Neural cell (in vitro differentiated cells): ENCODE measurements around the gene UBN1. TPM values are rescaled to one million over a fixed set of nuclear protein-coding genes. Genes with fewer than 3 reads are reported as not detected.

Experiments
- H2AFZ ChIP-seq: fragments of 200-600, 300-800 bp; sonication (generic), shearing (Covaris generic); 2 replicates; pipeline ENCODE4 v1.6.0; 2014; ENCODE audit warnings: low read depth, mild to moderate bottlenecking, antibody characterized with exemption, low read length, moderate library complexity
- H3F3A ChIP-seq: fragments of 200-600 bp; shearing (Covaris generic); 2 replicates; pipeline ENCODE4 v1.6.1; 2016; ENCODE audit warnings: mild to moderate bottlenecking, moderate library complexity, mixed read lengths, antibody characterized with exemption, low read length; ENCODE audit not compliant: insufficient read depth, poor library complexity, severe bottlenecking
- H3K27ac ChIP-seq: fragments of 200-600, 300-800 bp; sonication (generic), shearing (Covaris generic); 2 replicates; pipeline ENCODE4 v1.5.1; 2014; ENCODE audit warnings: mild to moderate bottlenecking, low read length, moderate library complexity
- H3K27me3 ChIP-seq: fragments of 300-800, 200-600 bp; sonication (generic), shearing (Covaris generic); 2 replicates; pipeline ENCODE4 v1.6.0; 2014; ENCODE audit warnings: mild to moderate bottlenecking, low read depth, low read length, moderate library complexity; ENCODE audit not compliant: insufficient read depth
- H3K36me3 ChIP-seq: fragments of 300-800, 200-600 bp; sonication (generic), shearing (Covaris generic); 2 replicates; pipeline ENCODE4 v1.5.1; 2014; ENCODE audit warnings: mild to moderate bottlenecking, antibody characterized with exemption, low read length, moderate library complexity; ENCODE audit not compliant: insufficient read depth
- H3K4me2 ChIP-seq: fragments of 300-800, 200-600 bp; sonication (generic), shearing (Covaris generic); 2 replicates; pipeline ENCODE4 v1.6.0; 2014; ENCODE audit warnings: mild to moderate bottlenecking, low read length
- H3K4me3 ChIP-seq: fragments of 300-800, 200-600 bp; sonication (generic), shearing (Covaris generic); 2 replicates; pipeline ENCODE4 v1.5.1; 2014; ENCODE audit warnings: mild to moderate bottlenecking, low read length, moderate library complexity
- H3K79me2 ChIP-seq: fragments of 200-600 bp; shearing (Covaris generic); replicated peaks from 2 replicates; pipeline ENCODE4 v1.6.0; 2014; ENCODE audit warnings: mild to moderate bottlenecking, low read length, moderate library complexity; ENCODE audit not compliant: insufficient read depth
- H3K9ac ChIP-seq: fragments of 300-800, 200-600 bp; sonication (generic), shearing (Covaris generic); 2 replicates; pipeline ENCODE4 v1.6.1; 2016; ENCODE audit warnings: mild to moderate bottlenecking, low read length, mixed read lengths
- H3K9me2 ChIP-seq: fragments of 200-600 bp; shearing (Covaris generic); 2 replicates; pipeline ENCODE4 v1.6.1; 2016; ENCODE audit warnings: mild to moderate bottlenecking, low read length, mixed read lengths; ENCODE audit not compliant: insufficient read depth
- H3K9me3 ChIP-seq: fragments of 200-600, 300-800 bp; sonication (generic), shearing (Covaris generic); 2 replicates; pipeline ENCODE4 v1.6.1; 2016; ENCODE audit warnings: mild to moderate bottlenecking, mixed run types, low read length, moderate library complexity, mixed read lengths
- H4K20me1 ChIP-seq: fragments of 200-600 bp; shearing (Covaris generic); 2 replicates; pipeline ENCODE4 v1.6.1; 2016; ENCODE audit warnings: mild to moderate bottlenecking, mixed run types; ENCODE audit not compliant: insufficient read depth
- EP300 ChIP-seq: fragments of 450-650 bp; conservative IDR thresholded peaks from 2 replicates; pipeline ENCODE4 v1.6.1; 2014; ENCODE audit warnings: antibody characterized with exemption, mild to moderate bottlenecking, moderate library complexity; ENCODE audit not compliant: poor library complexity, severe bottlenecking
- EZH2 ChIP-seq: fragments of 200-600, 300-800 bp; shearing (Covaris generic), sonication (generic); IDR thresholded peaks from 2 replicates; pipeline ENCODE4 v1.6.1; 2014; ENCODE audit warnings: antibody characterized with exemption, low read length, borderline replicate concordance, mild to moderate bottlenecking; ENCODE audit not compliant: insufficient read depth, poor library complexity, severe bottlenecking
- MXI1 ChIP-seq: fragments of 450-650 bp; conservative IDR thresholded peaks from 2 replicates; pipeline ENCODE4 v1.6.1; 2014; ENCODE audit warnings: antibody characterized with exemption, mild to moderate bottlenecking; ENCODE audit not compliant: poor library complexity, severe bottlenecking
- POLR2AphosphoS5 ChIP-seq: IDR thresholded peaks from 2 replicates; pipeline ENCODE4 v1.6.1; 2012
- RAD21 ChIP-seq: fragments of 450-650 bp; conservative IDR thresholded peaks from 2 replicates; pipeline ENCODE4 v1.6.1; 2014; ENCODE audit warnings: antibody characterized with exemption, mild to moderate bottlenecking, moderate library complexity
- SMC3 ChIP-seq: fragments of 450-650 bp; conservative IDR thresholded peaks from 2 replicates; pipeline ENCODE4 v1.6.1; 2014; ENCODE audit warnings: antibody characterized with exemption, mild to moderate bottlenecking, moderate library complexity; ENCODE audit not compliant: poor library complexity
- TAF1 ChIP-seq: IDR thresholded peaks from 2 replicates; pipeline ENCODE4 v1.6.1; 2012; ENCODE audit warnings: low read depth
- polyA plus RNA-seq: library from polyadenylated mRNA; depleted of rRNA; stranded (reverse); fragments of >200 nt; gene quantifications from 2 replicates; pipeline ENCODE4 v1.2.3, GENCODE V29; 2014
- TF ChIP-seq, protein P1 (sequence below): IDR thresholded peaks from 2 replicates; pipeline ENCODE4 v1.6.1; 2012; ENCODE audit warnings: borderline replicate concordance
- TF ChIP-seq, protein P2 (sequence below): fragments of 450-650 bp; IDR thresholded peaks from 2 replicates; pipeline ENCODE4 v1.5.1; 2014; ENCODE audit warnings: antibody characterized with exemption, mild to moderate bottlenecking, moderate library complexity; ENCODE audit not compliant: poor library complexity, severe bottlenecking

UBN1 gene
- polyA plus RNA-seq, 1 donor from 2014 or later, result 17.1 TPM

DNA sequence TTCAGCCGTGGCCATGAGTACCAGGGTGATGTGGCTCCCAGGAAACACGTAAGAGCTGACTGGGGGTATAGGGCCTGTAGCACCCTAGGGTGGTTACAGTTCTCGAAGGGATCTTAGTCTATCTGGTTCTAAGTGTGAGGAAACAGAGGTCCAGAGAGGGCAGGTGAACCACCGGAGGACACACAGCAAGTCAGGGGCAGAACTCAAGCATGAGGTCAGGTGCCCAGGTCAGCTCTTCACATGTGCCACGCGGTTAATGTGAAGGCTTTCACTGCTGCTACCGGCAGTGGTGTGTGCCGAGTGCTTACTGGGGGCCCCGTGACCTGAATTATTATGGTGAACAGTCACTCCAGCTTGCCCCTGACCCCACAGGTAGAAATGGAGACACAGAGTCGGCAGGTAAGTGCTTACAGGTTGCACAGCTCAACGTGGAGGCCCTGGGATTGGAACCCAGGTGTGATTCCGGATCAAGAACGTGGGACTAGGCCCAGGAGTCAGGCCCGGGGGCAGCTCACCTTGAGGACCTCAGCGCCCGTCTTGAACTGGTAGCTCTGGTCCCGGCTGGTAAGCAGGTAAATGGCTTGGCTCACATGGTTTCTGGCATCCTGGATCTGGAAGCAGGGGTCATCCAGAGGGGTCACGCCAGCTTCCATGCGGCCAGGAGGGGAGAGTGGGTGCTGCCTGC, 48.0 kb upstream of the UBN1 start:
- Histone ChIP-seq H2AFZ (no peak overlapping the region), H3K4me2 (no peak overlapping the region), H3K27me3 (no peaks in the 10 kb centered on the region), H3K9me2 (no peaks in the 10 kb centered on the region), H3K4me3 (no peak overlapping the region), H4K20me1 (no peaks in the 10 kb centered on the region), H3K36me3 (no peaks in the 10 kb centered on the region), H3K27ac (no peak overlapping the region), H3K9ac (no peak overlapping the region), H3K79me2 (no peaks in the 10 kb centered on the region), H3F3A (no peaks in the 10 kb centered on the region), H3K9me3 (no peaks in the 10 kb centered on the region)
- TF ChIP-seq TAF1 (no peak), SMC3 (no peak), EP300 (no peak), RAD21 (no peak), POLR2AphosphoS5 (no peak), EZH2 (no peak), MXI1 (no peak)
- TF ChIP-seq, protein P1, sequence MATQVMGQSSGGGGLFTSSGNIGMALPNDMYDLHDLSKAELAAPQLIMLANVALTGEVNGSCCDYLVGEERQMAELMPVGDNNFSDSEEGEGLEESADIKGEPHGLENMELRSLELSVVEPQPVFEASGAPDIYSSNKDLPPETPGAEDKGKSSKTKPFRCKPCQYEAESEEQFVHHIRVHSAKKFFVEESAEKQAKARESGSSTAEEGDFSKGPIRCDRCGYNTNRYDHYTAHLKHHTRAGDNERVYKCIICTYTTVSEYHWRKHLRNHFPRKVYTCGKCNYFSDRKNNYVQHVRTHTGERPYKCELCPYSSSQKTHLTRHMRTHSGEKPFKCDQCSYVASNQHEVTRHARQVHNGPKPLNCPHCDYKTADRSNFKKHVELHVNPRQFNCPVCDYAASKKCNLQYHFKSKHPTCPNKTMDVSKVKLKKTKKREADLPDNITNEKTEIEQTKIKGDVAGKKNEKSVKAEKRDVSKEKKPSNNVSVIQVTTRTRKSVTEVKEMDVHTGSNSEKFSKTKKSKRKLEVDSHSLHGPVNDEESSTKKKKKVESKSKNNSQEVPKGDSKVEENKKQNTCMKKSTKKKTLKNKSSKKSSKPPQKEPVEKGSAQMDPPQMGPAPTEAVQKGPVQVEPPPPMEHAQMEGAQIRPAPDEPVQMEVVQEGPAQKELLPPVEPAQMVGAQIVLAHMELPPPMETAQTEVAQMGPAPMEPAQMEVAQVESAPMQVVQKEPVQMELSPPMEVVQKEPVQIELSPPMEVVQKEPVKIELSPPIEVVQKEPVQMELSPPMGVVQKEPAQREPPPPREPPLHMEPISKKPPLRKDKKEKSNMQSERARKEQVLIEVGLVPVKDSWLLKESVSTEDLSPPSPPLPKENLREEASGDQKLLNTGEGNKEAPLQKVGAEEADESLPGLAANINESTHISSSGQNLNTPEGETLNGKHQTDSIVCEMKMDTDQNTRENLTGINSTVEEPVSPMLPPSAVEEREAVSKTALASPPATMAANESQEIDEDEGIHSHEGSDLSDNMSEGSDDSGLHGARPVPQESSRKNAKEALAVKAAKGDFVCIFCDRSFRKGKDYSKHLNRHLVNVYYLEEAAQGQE, result no peak
- TF ChIP-seq, protein P2, sequence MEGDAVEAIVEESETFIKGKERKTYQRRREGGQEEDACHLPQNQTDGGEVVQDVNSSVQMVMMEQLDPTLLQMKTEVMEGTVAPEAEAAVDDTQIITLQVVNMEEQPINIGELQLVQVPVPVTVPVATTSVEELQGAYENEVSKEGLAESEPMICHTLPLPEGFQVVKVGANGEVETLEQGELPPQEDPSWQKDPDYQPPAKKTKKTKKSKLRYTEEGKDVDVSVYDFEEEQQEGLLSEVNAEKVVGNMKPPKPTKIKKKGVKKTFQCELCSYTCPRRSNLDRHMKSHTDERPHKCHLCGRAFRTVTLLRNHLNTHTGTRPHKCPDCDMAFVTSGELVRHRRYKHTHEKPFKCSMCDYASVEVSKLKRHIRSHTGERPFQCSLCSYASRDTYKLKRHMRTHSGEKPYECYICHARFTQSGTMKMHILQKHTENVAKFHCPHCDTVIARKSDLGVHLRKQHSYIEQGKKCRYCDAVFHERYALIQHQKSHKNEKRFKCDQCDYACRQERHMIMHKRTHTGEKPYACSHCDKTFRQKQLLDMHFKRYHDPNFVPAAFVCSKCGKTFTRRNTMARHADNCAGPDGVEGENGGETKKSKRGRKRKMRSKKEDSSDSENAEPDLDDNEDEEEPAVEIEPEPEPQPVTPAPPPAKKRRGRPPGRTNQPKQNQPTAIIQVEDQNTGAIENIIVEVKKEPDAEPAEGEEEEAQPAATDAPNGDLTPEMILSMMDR, result no peak

DNA sequence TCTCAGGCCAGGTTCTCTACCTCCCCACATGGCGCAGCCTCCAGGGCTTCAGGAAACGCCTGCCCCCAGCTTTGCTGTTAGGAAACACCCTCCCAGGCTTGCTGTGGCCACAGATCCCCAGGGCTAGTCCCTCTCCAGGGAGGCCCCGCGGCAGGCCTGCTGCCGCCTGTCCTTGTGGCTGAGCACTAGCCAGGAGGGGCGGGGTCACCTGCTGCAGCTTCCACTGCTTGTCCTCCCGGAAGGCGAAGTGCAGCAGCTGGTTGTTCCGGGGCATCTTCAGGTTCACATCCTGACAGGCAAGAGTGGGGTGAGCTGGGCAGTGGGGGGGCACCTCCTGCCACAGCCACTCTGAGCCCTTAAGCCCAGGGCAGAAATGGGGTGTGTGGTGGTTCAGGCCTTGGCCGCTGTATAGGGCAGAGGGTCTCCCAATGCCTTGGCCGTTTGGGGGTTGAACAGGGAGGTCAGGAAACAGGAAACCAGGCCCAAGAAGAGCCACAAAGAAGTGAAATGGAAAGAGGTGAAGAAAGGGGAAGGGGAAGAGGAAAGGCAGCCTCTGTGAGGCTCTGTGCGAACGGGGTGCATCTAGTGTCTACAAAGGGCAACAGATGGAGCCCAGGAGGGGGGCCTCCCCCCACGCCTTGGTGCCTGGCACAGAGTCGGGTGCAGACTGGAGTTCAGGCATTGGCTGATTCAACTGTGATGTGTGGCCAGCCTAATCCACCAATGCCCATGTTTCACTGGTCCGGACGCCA, 46.8 kb upstream of the UBN1 start:
- no peak overlapping the region for H2AFZ ChIP-seq
- no peak overlapping the region for H3K9ac ChIP-seq
- H3K9me3 ChIP-seq, result no peaks in the 10 kb centered on the region
- TF ChIP-seq EZH2 (no peak), MXI1 (no peak), POLR2AphosphoS5 (no peak), RAD21 (no peak), SMC3 (no peak), TAF1 (no peak), EP300 (no peak)
- TF ChIP-seq, protein P1, result no peak
- TF ChIP-seq, protein P2, result no peak
- no peaks in the 10 kb centered on the region for H3K27me3 ChIP-seq
- no peak overlapping the region for H3K4me2 ChIP-seq
- no peaks in the 10 kb centered on the region for H4K20me1 ChIP-seq
- no peaks in the 10 kb centered on the region for H3K79me2 ChIP-seq
- H3K27ac ChIP-seq, result no peak overlapping the region
- no peaks in the 10 kb centered on the region for H3F3A ChIP-seq
- H3K36me3 ChIP-seq, result no peaks in the 10 kb centered on the region
- peak overlapping the region; percentile 92 for H3K4me3 ChIP-seq
- H3K9me2 ChIP-seq, result no peaks in the 10 kb centered on the region
